Upper lobe of left lung (tissue), 6 donors: ENCODE measurements around the gene MTO1. TPM values are rescaled to one million over a fixed set of nuclear protein-coding genes. Genes with fewer than 3 reads are reported as not detected.
A peak's percentile ranks its signal among the peaks of the same experiment; 100 is the strongest.

Experiments
- ATAC-seq, 2 donors: fragments of 200-7000 bp; cut with Tn5 transposase; one replicate each; pipeline ENCODE4 v1.9.1; 2022; ENCODE audit warnings: mild to moderate bottlenecking in 2 of 2, moderate library complexity in 2 of 2; ENCODE audit not compliant: low FRiP score in 2 of 2
- DNase-seq, 2 donors: peaks; one replicate each; pipeline ENCODE4 v3.0.0-alpha.2; 2019 to 2020
- H3K27ac ChIP-seq, 4 donors: fragments of 200-600 bp; sonication (generic); one replicate each; pipeline ENCODE4 v1.5.1; 2016 to 2019
- H3K27me3 ChIP-seq, 4 donors: fragments of 200-600 bp; sonication (generic); one replicate each; pipeline ENCODE4 v1.5.1; 2017 to 2019
- H3K36me3 ChIP-seq, 4 donors: fragments of 200-600 bp; sonication (generic); one replicate each; pipeline ENCODE4 v1.5.1; 2016 to 2019
- H3K4me1 ChIP-seq, 4 donors: fragments of 200-600 bp; sonication (generic); one replicate each; pipeline ENCODE4 v1.5.1; 2018 to 2019
- H3K4me3 ChIP-seq, 4 donors: fragments of 200-600 bp; sonication (generic); one replicate each; pipeline ENCODE4 v1.5.1; 2017 to 2019; ENCODE audit warnings: mild to moderate bottlenecking in 2 of 4, moderate library complexity in 1 of 4
- H3K9me3 ChIP-seq, 4 donors: fragments of 200-600 bp; sonication (generic); one replicate each; pipeline ENCODE4 v1.5.1; 2018 to 2019
- EP300 ChIP-seq, 4 donors: sonication (generic); formaldehyde crosslinking; IDR thresholded peaks; one replicate each; pipeline ENCODE4 v1.5.1; 2017; ENCODE audit warnings: antibody characterized with exemption in 4 of 4, control low read depth in 2 of 4
- POLR2A ChIP-seq, 4 donors: fragments of 450-650 bp; IDR thresholded peaks; one replicate each; pipeline ENCODE4 v1.5.1; 2016 to 2017; ENCODE audit warnings: antibody characterized with exemption in 4 of 4, mild to moderate bottlenecking in 2 of 4
- POLR2AphosphoS5 ChIP-seq, 2 donors: sonication (generic); formaldehyde crosslinking; IDR thresholded peaks; one replicate each; pipeline ENCODE4 v1.5.1; 2017; ENCODE audit warnings: antibody characterized with exemption in 2 of 2
- WGBS, 2 donors: methylation state at CpG; one replicate each; pipeline ENCODE4 v1.1.5; 2017 to 2018; 5-methylcytosine and 5-hydroxymethylcytosine counted together
- total RNA-seq, 6 donors: library from RNA; depleted of rRNA in 4 of 6; stranded (reverse); fragments of >200 nt in 4 of 6; gene quantifications; one replicate each; pipeline versions ENCODE4 v1.1.0 to v1.2.1, GENCODE V29; 2016 to 2021
- TF ChIP-seq, protein P1 (sequence below), 6 experiments: fragments of 450-650 bp in 4 of 6; fragments of 200-600 bp in 2 of 6; sonication (generic) in 2 of 6; IDR thresholded peaks; one replicate each; pipeline ENCODE4 v1.5.1; 2016 to 2019; ENCODE audit warnings: antibody characterized with exemption in 6 of 6
- donor health status: DM: no; HTN: no; CAD: no; lungs with moderate emphysema.
- donor health status: DM: no; HTN: yes; CAD: no; lungs with severe emphysema.

The MTO1 gene
- total RNA-seq, 6 donors from 2014 or later = 8.9 to 56.6 (median 25.9) TPM

DNA sequence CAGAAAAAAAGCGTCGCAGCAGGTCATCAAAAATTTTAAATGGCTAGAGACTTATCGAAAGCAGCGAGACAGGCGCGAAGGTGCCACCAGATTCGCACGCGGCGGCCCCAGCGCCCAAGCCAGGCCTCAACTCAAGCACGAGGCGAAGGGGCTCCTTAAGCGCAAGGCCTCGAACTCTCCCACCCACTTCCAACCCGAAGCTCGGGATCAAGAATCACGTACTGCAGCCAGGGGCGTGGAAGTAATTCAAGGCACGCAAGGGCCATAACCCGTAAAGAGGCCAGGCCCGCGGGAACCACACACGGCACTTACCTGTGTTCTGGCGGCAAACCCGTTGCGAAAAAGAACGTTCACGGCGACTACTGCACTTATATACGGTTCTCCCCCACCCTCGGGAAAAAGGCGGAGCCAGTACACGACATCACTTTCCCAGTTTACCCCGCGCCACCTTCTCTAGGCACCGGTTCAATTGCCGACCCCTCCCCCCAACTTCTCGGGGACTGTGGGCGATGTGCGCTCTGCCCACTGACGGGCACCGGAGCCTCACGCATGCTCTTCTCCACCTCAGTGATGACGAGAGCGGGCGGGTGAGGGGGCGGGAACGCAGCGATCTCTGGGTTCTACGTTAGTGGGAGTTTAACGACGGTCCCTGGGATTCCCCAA is 59.3 kb downstream of the MTO1 start, which contains the start of gene EEF1A1:
Gene EEF1A1 (minus strand): TSS at position 345 of the 663 bp plus-strand sequence. CDS start 1,006 bp downstream, outside the sequence.
- H3K27me3 ChIP-seq = no peaks in the 10 kb centered on the region
- peaks cover 13 to 41% (median 25%) of the 10 kb centered on the region in 4 donors for H3K36me3 ChIP-seq
- ATAC-seq (peak; percentile 93 to 98), DNase-seq (peak; percentile 97 to 100)
- H3K4me3 ChIP-seq = peak within 1 kb of the TSS; percentile 74 to 94 (median 83)
- H3K9me3 ChIP-seq = no peaks in the 10 kb centered on the region
- peaks cover 32 to 50% (median 49%) of the 10 kb centered on the region in 4 donors for H3K4me1 ChIP-seq
- peak within 1 kb of the TSS; percentile 97 to 100 (median 98) for H3K27ac ChIP-seq
- TF ChIP-seq POLR2AphosphoS5 (IDR thresholded peaks at IDR 0.05) = peak; percentile 100
- TF ChIP-seq, protein P1, sequence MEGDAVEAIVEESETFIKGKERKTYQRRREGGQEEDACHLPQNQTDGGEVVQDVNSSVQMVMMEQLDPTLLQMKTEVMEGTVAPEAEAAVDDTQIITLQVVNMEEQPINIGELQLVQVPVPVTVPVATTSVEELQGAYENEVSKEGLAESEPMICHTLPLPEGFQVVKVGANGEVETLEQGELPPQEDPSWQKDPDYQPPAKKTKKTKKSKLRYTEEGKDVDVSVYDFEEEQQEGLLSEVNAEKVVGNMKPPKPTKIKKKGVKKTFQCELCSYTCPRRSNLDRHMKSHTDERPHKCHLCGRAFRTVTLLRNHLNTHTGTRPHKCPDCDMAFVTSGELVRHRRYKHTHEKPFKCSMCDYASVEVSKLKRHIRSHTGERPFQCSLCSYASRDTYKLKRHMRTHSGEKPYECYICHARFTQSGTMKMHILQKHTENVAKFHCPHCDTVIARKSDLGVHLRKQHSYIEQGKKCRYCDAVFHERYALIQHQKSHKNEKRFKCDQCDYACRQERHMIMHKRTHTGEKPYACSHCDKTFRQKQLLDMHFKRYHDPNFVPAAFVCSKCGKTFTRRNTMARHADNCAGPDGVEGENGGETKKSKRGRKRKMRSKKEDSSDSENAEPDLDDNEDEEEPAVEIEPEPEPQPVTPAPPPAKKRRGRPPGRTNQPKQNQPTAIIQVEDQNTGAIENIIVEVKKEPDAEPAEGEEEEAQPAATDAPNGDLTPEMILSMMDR (IDR thresholded peaks at IDR 0.05) = peak in 2 of 6 experiments; percentile 21 to 37
- peak in 1 of 4 donors; percentile 88 for TF ChIP-seq EP300 (IDR thresholded peaks at IDR 0.05)
- TF ChIP-seq POLR2A (IDR thresholded peaks at IDR 0.05) = peak; percentile 98 to 100 (median 100)
- 0 to 1% methylated on average over 7 to 52 of the region's 53 CpGs for WGBS, 2 donors

DNA sequence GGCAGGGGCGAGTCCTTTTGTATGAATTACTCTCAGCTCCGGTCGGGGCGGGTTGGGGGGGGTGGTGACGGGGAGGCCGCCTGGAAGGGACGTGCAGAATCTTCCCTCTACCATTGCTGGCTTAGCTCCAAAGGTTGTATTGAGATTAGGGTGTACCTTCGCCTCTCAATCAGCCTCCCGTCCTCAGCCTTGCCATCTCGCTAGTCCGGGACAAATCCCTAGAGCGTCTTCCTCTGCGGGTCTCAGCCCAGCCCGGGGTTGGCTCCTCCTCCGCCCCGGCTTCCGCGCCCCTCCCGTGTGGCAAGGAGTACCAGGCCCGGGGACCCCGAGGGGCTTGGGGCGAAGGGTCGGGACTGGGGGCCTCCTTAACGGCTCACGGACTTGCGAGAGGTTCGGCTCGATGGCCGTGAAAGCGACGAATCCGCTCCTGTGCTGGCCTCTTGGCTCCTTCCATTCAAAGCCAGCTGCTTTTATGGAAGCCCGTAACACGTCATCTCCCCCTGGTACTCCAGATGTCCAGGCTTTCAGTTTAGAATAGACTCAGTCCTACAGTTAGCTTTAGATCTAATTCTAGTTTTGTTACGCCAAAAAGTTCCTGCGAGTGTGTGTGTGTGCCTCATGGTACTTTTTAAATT is 59.9 kb downstream of the MTO1 start:
- no peaks in the 10 kb centered on the region for H3K9me3 ChIP-seq
- TF ChIP-seq POLR2A (IDR thresholded peaks at IDR 0.05) (peak in 1 of 4 donors; percentile 58), EP300 (IDR thresholded peaks at IDR 0.05) (no peak), POLR2AphosphoS5 (IDR thresholded peaks at IDR 0.05) (peak in 1 of 2 donors; percentile 33)
- TF ChIP-seq, protein P1 (IDR thresholded peaks at IDR 0.05) = no peak
- DNase-seq = peak; percentile 66 to 94
- H3K4me1 ChIP-seq = peaks cover 26 to 44% (median 42%) of the 10 kb centered on the region in 4 donors
- no peaks in the 10 kb centered on the region for H3K27me3 ChIP-seq
- peaks cover 13 to 34% (median 20%) of the 10 kb centered on the region in 4 donors for H3K36me3 ChIP-seq
- WGBS, 2 donors = 1% methylated on average over 17 to 36 of the region's 36 CpGs
- ATAC-seq = peak; percentile 67 to 84
- H3K4me3 ChIP-seq = peak overlapping the region; percentile 37 to 94 (median 78)
- H3K27ac ChIP-seq = peak overlapping the region; percentile 97 to 100 (median 98)

DNA sequence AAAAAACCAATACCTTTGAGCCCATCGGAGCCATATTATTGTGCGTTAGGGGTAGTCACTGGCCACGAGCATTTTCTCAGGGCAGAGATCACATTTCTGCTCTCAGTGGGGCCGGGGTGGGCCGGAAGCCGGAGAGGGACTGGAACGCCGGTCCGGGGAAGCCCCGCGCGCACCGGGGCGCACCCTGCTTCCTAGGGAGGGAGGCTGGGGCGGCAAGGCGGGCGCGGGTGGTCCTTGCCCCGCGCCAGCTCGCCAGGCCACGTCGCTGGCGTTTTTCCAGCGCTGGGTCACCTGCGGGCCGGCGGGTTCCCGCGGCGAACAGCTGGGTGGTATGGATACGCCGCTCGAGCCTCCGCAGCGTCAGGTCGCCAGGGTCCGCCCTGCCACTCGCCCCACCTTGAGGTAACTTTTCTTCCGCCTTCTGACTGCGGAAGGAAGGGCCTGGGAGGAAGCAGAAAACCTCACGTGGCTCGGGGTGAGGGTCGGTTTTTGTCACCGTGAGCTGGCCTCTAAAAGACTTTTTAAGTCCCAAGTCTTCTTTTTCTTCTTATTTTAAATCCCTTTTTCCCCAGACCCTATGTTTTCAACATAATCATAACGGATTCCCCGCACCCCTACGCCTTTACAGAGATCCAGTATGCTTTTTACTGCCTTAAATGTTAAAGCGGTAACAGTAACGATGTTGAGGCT is 62.0 kb downstream of the MTO1 start:
- ATAC-seq (peak in 1 of 2 donors; percentile 17), DNase-seq (peak; percentile 79 to 94)
- H3K27ac ChIP-seq = peak overlapping the region; percentile 97 to 100 (median 98)
- peak overlapping the region; percentile 25 to 74 (median 70) for H3K4me3 ChIP-seq
- WGBS, 2 donors = 9 to 10% methylated on average over 19 to 37 of the region's 50 CpGs
- TF ChIP-seq EP300 (IDR thresholded peaks at IDR 0.05) (no peak), POLR2AphosphoS5 (IDR thresholded peaks at IDR 0.05) (peak; percentile 51 to 87), POLR2A (IDR thresholded peaks at IDR 0.05) (peak in 3 of 4 donors; percentile 62 to 87 (median 87))
- TF ChIP-seq, protein P1 (IDR thresholded peaks at IDR 0.05) = peak in 1 of 6 experiments; percentile 28
- peaks cover 15 to 29% (median 25%) of the 10 kb centered on the region in 4 donors for H3K4me1 ChIP-seq
- peaks cover 2 to 15% (median 8%) of the 10 kb centered on the region in 4 donors for H3K36me3 ChIP-seq
- no peaks in the 10 kb centered on the region for H3K27me3 ChIP-seq
- no peaks in the 10 kb centered on the region for H3K9me3 ChIP-seq

DNA sequence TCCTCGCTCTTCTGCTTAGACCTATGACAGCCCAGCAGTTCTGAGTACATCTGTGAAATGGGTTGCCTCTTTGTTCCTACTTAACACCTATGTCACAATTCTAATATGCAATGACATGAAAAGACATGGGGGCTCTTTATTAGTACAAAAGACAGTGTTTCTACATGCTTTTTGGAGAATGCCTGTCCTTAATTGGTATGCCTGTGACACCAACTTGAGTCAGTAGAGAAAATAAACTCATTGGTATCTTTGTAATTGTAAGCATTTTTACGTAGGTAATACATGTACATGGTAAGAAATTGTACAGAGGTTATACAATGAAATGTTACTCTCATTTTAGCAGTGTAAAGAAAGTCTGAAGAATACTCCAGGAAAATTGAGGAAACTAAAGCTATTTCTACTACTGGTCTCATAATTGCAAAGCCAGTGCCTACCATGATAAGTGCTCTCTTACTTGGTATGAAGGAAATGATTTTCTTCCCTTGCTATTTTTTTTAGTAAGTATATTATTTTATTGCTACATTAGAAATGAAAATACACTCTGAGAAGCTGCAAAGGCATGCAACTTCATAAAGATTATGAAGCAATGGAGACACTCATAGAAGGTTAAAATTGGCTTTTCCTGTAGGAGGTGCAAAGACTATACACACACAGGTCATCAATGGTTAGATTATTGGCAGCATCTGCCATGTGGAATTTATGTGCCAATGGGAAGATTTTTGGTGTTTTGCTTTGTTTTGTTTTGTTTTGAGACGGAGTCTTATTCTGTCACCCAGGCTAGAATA is 64.2 kb downstream of the MTO1 start:
- H3K27ac ChIP-seq = no peak overlapping the region
- H3K27me3 ChIP-seq = no peaks in the 10 kb centered on the region
- no peaks in the 10 kb centered on the region for H3K9me3 ChIP-seq
- peaks cover 13 to 20% (median 15%) of the 10 kb centered on the region in 4 donors for H3K4me1 ChIP-seq
- no peak for DNase-seq
- ATAC-seq = no peak
- H3K36me3 ChIP-seq = no peaks in the 10 kb centered on the region
- TF ChIP-seq EP300 (IDR thresholded peaks at IDR 0.05) (no peak), POLR2AphosphoS5 (IDR thresholded peaks at IDR 0.05) (no peak), POLR2A (IDR thresholded peaks at IDR 0.05) (no peak)
- TF ChIP-seq, protein P1 (IDR thresholded peaks at IDR 0.05) = no peak
- 95 to 98% methylated on average over 3 of the region's 3 CpGs for WGBS, 2 donors
- no peak overlapping the region for H3K4me3 ChIP-seq
